Measurements from ENCODE around the gene PET100.

PET100 gene

DNA sequence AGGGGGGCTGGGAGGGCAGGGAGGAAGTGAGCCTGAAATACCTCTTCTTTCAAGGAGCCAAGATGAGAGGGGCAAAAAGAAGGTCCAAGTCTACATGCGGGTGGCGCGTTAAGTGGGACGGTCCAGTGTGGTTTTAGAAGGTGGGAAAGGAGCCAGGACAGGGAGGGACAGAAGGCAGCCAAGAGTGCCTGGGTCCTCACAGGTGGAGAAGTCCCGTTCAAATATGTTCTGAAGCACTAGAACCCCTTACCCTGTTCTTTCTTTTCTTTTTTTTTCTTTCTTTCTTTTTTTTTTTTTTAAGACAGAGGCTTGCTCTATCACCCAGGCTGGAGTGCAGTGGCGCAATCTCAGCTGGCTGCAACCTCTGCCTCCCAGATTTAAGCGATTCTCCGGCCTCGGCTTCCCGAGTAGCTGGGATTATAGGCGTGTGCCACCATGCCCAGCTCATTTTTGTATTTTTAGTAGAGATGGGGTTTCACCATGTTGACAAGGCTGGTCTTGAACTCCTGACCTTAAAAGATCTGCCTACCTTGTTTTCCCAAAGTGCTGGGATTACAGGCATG, 26.6 kb upstream of the PET100 start:
- Histone ChIP-seq H3K27ac (ENCODE audit: low read length) (no peak overlapping the region), H3K27me3 (ENCODE audit: control insufficient read depth in 1 of 2, insufficient read depth in 2 of 2, low read length in 2 of 2) (peaks cover 12 to 13% of the 10 kb centered on the region in 2 donors), H3K36me3 (ENCODE audit: control insufficient read depth in 2 of 2, insufficient read depth in 2 of 2, low read length in 2 of 2) (no peaks in the 10 kb centered on the region), H3K4me1 (ENCODE audit: control insufficient read depth, insufficient read depth, low read length) (no peaks in the 10 kb centered on the region), H3K4me3 (ENCODE audit: low read length in 2 of 2) (no peak overlapping the region), H3K9ac (ENCODE audit: low read length in 2 of 2) (no peak overlapping the region), H3K9me3 (ENCODE audit: control insufficient read depth in 2 of 2, low read length in 2 of 2) (no peaks in the 10 kb centered on the region)

DNA sequence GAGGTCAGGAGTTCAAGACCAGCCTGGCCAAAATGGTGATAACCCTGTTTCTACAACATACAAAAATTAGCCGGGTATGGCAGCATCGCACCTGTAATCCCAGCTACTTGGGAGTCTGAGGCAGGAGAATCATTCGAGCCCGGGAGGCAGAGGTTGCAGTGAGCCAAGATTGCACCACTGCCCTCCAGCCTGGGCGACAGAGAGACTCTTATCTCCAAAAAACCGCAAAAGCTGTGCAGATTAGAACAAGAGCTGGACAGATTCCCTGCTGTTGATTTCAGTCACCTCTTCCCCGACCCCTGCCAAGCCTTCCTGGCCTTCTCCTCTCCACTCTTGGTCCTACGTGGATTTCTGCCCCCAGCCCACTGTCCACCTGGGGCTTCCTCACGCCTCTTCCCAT, 25.7 kb upstream of the PET100 start:
- no peaks in the 10 kb centered on the region for H3K4me1 ChIP-seq (ENCODE audit: control insufficient read depth, insufficient read depth, low read length)
- no peaks in the 10 kb centered on the region for H3K36me3 ChIP-seq (ENCODE audit: control insufficient read depth in 2 of 2, insufficient read depth in 2 of 2, low read length in 2 of 2)
- H3K27ac ChIP-seq (ENCODE audit: low read length): no peak overlapping the region
- H3K9me3 ChIP-seq (ENCODE audit: control insufficient read depth in 2 of 2, low read length in 2 of 2): no peaks in the 10 kb centered on the region
- H3K27me3 ChIP-seq (ENCODE audit: control insufficient read depth in 1 of 2, insufficient read depth in 2 of 2, low read length in 2 of 2): peaks cover 5 to 11% of the 10 kb centered on the region in 2 donors
- no peak overlapping the region for H3K4me3 ChIP-seq (ENCODE audit: low read length in 2 of 2)
- no peak overlapping the region for H3K9ac ChIP-seq (ENCODE audit: low read length in 2 of 2)

DNA sequence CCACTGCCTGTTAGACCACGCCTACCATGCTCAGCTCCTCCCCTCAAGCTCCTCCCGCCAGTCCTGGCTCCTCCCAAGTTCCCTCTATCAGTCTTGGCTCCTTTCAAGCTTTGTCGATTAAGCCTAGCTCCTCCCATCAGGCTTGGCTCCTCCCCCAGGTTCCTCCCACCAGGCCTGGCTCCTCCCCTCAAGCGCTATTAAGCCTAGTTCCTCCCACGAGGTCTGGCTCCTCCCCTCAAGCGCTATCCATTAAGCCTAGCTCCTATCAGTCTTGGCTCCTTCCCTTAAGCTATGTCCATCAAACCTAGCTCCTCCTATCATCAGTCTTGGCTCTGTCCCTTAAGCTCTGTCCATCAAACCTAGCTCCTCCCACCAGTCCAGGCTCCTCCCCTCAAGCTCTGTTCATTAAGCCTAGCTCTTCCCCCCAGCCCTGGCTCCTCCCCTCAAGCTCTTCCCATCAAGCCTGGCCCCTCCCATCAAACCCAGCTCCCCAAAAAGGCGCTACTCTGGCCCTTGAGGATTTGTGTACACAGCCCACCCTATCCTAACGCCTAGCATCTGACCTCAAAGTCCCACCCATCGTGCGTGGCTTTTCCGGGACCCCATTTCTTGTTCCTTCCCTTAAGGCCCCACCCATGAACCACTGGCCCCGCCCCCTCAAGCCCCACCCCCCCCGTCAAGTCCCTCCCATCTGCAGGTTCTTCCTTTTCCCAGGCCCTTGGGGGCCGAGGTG, 23.9 kb upstream of the PET100 start:
- Histone ChIP-seq H3K27ac (ENCODE audit: low read length) (no peak overlapping the region), H3K9me3 (ENCODE audit: control insufficient read depth in 2 of 2, low read length in 2 of 2) (no peaks in the 10 kb centered on the region), H3K36me3 (ENCODE audit: control insufficient read depth in 2 of 2, insufficient read depth in 2 of 2, low read length in 2 of 2) (no peaks in the 10 kb centered on the region), H3K27me3 (ENCODE audit: control insufficient read depth in 1 of 2, insufficient read depth in 2 of 2, low read length in 2 of 2) (peaks cover 5 to 11% of the 10 kb centered on the region in 2 donors), H3K9ac (ENCODE audit: low read length in 2 of 2) (no peak overlapping the region), H3K4me3 (ENCODE audit: low read length in 2 of 2) (no peak overlapping the region), H3K4me1 (ENCODE audit: control insufficient read depth, insufficient read depth, low read length) (no peaks in the 10 kb centered on the region)

DNA sequence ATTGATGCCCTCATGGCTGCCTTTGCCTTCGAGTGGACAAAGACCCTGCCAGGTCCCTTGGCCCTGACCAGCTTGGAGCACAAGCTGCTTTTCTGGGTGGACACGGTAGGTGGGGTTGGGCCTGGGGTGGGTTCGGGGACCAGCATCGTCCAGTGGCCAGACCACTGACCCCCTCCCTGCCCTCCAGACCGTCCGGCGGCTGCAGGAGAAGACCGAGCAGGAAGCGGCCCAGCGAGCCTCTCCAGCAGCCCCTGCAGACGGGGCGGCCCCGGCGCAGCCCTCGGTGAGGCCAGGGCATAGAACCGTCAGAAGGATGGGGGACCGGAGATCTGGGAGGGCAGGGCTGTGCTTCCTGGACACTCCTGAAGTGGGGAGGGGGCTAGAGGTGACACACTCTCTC, 23.3 kb upstream of the PET100 start:
- Histone ChIP-seq H3K4me3 (ENCODE audit: low read length in 2 of 2) (no peak overlapping the region), H3K9me3 (ENCODE audit: control insufficient read depth in 2 of 2, low read length in 2 of 2) (no peaks in the 10 kb centered on the region), H3K27me3 (ENCODE audit: control insufficient read depth in 1 of 2, insufficient read depth in 2 of 2, low read length in 2 of 2) (peaks cover 5 to 11% of the 10 kb centered on the region in 2 donors), H3K27ac (ENCODE audit: low read length) (no peak overlapping the region), H3K4me1 (ENCODE audit: control insufficient read depth, insufficient read depth, low read length) (no peaks in the 10 kb centered on the region), H3K9ac (ENCODE audit: low read length in 2 of 2) (no peak overlapping the region), H3K36me3 (ENCODE audit: control insufficient read depth in 2 of 2, insufficient read depth in 2 of 2, low read length in 2 of 2) (no peaks in the 10 kb centered on the region)

DNA sequence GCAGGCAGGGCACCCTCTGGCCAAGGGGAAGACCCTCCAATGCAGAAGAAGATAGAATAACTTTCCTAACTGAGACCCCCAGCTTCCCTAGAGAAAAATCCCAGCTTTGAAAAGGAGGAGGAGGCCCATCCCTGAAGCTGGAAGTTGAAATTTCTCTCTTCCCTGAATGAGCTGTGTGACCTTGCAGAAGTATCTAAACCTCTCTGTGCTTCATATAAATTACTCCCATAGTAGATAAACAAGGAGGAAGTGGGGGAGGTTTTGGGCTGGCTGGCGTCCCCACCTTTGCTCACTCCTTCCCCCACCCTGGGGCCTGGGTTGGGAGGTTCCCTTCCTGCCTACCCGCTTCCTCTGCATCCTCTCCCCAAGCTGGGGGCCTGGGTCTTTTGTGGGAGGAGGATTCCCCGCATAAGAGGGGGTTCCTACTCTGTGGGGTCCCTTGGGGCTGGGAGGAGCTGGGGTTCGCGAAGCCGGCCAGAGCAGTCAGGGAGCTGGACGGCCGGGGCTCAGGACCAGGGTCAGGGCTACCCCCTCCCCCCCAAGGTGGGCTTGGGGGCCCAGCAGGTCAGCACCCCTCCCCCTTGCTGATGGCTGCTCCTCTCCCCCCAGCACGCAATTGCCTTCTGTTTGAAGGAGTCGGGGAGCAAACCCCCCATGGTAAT, 22.2 kb upstream of the PET100 start:
- Histone ChIP-seq H3K9me3 (ENCODE audit: control insufficient read depth in 2 of 2, low read length in 2 of 2) (no peaks in the 10 kb centered on the region), H3K27ac (ENCODE audit: low read length) (no peak overlapping the region), H3K4me1 (ENCODE audit: control insufficient read depth, insufficient read depth, low read length) (no peaks in the 10 kb centered on the region), H3K9ac (ENCODE audit: low read length in 2 of 2) (no peak overlapping the region), H3K36me3 (ENCODE audit: control insufficient read depth in 2 of 2, insufficient read depth in 2 of 2, low read length in 2 of 2) (no peaks in the 10 kb centered on the region), H3K27me3 (ENCODE audit: control insufficient read depth in 1 of 2, insufficient read depth in 2 of 2, low read length in 2 of 2) (peaks cover 5 to 8% of the 10 kb centered on the region in 2 donors), H3K4me3 (ENCODE audit: low read length in 2 of 2) (no peak overlapping the region)

DNA sequence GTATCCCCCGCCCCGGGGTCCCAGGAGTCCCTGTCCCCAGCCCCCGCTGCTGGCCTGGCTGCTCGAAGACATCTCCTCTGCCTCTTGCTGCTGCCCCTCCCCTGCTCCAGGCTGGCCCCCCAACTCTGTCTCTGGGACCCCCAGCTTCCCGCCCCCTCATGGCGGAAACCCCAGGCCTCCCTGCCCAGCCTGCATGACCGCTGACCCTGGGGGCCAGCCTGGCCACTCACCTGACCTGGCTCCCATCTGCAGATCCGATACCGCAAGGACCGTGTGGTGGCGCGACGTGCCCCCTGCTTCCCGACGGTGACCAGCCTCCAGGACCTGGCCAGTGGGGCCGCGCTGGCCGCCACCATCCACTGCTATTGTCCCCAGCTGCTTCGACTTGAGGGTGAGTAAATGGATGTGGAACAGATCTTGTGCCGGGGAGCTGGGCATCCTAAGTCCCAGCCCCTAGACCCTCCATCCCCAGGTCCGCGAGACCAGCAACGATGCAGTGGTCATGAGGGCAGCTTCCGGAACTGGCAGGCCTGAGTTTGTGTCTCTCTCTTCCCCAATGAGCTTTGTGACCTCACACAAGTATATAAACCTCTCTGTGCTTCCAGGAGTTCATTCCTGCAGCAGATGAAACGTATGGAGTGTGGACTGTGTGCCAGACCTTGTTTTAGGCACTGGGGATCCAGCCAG, 21.6 kb upstream of the PET100 start:
- Histone ChIP-seq H3K36me3 (ENCODE audit: control insufficient read depth in 2 of 2, insufficient read depth in 2 of 2, low read length in 2 of 2) (no peaks in the 10 kb centered on the region), H3K27me3 (ENCODE audit: control insufficient read depth in 1 of 2, insufficient read depth in 2 of 2, low read length in 2 of 2) (peaks cover 5 to 8% of the 10 kb centered on the region in 2 donors), H3K4me1 (ENCODE audit: control insufficient read depth, insufficient read depth, low read length) (no peaks in the 10 kb centered on the region)

DNA sequence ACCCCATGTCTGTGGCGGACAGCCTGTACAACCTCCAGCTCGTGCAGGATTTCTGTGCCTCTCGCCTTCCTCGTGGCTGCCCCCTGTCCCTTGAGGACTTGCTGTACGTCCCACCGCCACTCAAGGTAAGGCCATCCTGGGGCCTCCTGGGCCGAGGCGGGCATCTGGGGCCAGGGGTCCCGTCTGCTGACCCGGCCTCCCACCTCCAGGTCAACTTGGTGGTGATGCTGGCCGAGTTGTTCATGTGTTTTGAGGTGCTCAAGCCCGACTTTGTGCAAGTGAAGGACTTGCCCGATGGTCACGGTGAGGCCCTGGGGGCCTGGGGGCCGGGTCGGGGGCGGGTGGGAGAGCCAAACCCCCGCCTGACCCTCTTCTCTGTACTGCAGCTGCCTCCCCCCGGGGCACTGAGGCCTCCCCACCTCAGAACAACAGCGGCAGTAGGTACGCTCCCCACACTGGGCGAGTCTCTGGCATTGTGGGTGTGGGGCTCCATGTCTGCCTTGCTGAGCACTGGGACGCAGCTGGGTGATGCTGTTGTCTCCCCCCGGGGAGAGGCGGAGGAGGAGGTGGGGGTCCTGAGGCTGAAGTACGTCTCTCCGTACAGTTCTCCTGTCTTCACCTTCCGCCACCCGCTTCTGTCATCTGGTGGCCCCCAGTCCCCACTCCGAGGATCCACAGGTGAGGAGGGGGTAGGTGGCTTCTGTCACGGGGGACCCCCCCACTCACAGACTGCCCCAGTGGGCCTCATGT, 18.9 kb upstream of the PET100 start:
- H3K4me1 ChIP-seq (ENCODE audit: control insufficient read depth, insufficient read depth, low read length): no peaks in the 10 kb centered on the region
- no peak overlapping the region for H3K9ac ChIP-seq (ENCODE audit: low read length in 2 of 2)
- no peak overlapping the region for H3K4me3 ChIP-seq (ENCODE audit: low read length in 2 of 2)
- no peaks in the 10 kb centered on the region for H3K9me3 ChIP-seq (ENCODE audit: control insufficient read depth in 2 of 2, low read length in 2 of 2)
- peaks cover 2% of the 10 kb centered on the region in 2 donors for H3K27me3 ChIP-seq (ENCODE audit: control insufficient read depth in 1 of 2, insufficient read depth in 2 of 2, low read length in 2 of 2)
- H3K36me3 ChIP-seq (ENCODE audit: control insufficient read depth in 2 of 2, insufficient read depth in 2 of 2, low read length in 2 of 2): no peaks in the 10 kb centered on the region
- H3K27ac ChIP-seq (ENCODE audit: low read length): no peak overlapping the region

More for the DNA sequence above, 21.6 kb upstream of the PET100 start:
- H3K9ac ChIP-seq (ENCODE audit: low read length in 2 of 2): no peak overlapping the region
- H3K27ac ChIP-seq (ENCODE audit: low read length): no peak overlapping the region
- H3K4me3 ChIP-seq (ENCODE audit: low read length in 2 of 2): no peak overlapping the region
- H3K9me3 ChIP-seq (ENCODE audit: control insufficient read depth in 2 of 2, low read length in 2 of 2): no peaks in the 10 kb centered on the region

DNA sequence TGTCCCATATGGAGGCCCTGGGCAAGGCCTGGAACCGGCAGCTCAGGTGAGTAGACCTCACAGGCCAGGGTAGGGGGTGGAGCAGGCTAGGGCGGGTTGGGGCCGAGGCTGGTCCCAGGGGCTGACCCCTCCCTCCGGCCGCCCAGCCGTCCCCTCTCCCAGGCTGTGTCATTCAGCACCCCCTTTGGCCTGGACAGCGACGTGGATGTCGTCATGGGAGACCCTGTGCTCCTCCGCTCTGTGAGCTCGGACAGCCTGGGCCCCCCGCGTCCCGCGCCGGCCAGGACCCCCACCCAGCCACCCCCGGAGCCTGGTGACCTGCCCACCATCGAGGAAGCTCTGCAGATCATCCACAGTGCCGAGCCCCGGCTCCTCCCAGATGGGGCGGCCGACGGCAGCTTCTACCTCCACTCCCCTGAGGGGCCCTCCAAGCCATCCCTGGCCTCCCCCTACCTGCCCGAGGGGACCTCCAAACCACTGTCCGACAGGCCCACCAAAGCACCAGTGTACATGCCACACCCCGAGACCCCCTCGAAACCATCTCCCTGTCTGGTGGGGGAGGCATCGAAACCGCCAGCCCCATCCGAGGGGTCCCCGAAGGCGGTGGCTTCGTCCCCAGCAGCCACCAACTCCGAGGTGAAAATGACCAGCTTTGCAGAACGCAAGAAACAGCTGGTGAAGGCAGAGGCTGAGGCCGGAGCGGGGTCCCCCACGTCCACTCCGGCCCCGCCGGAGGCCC, 17.9 kb upstream of the PET100 start:
- Histone ChIP-seq H3K36me3 (ENCODE audit: control insufficient read depth in 2 of 2, insufficient read depth in 2 of 2, low read length in 2 of 2) (no peaks in the 10 kb centered on the region), H3K27ac (ENCODE audit: low read length) (no peak overlapping the region), H3K4me1 (ENCODE audit: control insufficient read depth, insufficient read depth, low read length) (no peaks in the 10 kb centered on the region), H3K4me3 (ENCODE audit: low read length in 2 of 2) (no peak overlapping the region), H3K9me3 (ENCODE audit: control insufficient read depth in 2 of 2, low read length in 2 of 2) (no peaks in the 10 kb centered on the region), H3K9ac (ENCODE audit: low read length in 2 of 2) (no peak overlapping the region), H3K27me3 (ENCODE audit: control insufficient read depth in 1 of 2, insufficient read depth in 2 of 2, low read length in 2 of 2) (no peaks in the 10 kb centered on the region)

DNA sequence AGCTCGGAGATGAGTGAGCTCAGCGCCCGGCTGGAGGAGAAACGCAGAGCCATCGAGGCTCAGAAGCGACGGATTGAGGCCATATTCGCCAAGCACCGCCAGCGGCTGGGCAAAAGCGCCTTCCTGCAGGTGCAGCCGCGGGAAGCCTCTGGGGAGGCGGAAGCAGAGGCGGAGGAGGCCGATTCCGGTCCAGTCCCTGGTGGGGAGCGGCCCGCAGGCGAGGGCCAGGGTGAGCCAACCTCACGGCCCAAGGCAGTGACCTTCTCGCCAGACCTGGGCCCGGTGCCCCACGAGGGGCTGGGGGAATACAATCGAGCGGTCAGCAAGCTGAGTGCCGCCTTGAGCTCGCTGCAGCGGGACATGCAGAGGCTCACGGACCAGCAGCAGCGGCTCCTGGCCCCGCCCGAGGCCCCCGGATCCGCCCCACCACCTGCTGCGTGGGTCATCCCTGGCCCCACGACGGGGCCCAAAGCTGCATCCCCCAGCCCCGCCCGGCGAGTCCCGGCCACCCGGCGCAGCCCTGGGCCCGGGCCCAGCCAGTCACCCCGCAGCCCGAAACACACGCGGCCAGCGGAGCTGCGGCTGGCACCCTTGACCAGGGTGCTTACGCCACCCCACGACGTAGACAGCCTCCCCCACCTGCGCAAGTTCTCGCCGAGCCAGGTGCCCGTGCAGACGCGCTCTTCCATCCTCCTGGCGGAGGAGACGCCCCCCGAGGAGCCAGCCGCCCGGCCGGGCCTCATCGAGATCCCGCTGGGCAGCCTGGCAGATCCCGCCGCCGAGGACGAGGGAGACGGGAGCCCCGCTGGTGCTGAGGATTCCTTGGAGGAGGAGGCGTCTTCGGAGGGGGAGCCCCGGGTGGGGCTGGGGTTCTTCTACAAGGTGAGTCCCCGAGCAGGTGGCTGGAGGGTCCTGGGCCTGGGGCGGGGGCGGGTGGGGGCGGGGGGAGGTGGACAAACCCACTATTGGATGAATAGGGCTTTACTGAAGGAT, 17.0 kb upstream of the PET100 start:
- H3K36me3 ChIP-seq (ENCODE audit: control insufficient read depth in 2 of 2, insufficient read depth in 2 of 2, low read length in 2 of 2): no peaks in the 10 kb centered on the region
- H3K9me3 ChIP-seq (ENCODE audit: control insufficient read depth in 2 of 2, low read length in 2 of 2): no peaks in the 10 kb centered on the region
- H3K4me3 ChIP-seq (ENCODE audit: low read length in 2 of 2): no peak overlapping the region
- H3K9ac ChIP-seq (ENCODE audit: low read length in 2 of 2): no peak overlapping the region
- H3K27me3 ChIP-seq (ENCODE audit: control insufficient read depth in 1 of 2, insufficient read depth in 2 of 2, low read length in 2 of 2): no peaks in the 10 kb centered on the region
- H3K27ac ChIP-seq (ENCODE audit: low read length): no peak overlapping the region
- no peaks in the 10 kb centered on the region for H3K4me1 ChIP-seq (ENCODE audit: control insufficient read depth, insufficient read depth, low read length)
